Pons (tissue), 1 donor: ENCODE measurements around the gene CPT1C.

Experiments used
- DNase-seq: peaks from one replicate; pipeline ENCODE4 v3.0.0-alpha.2; 2016; ENCODE audit warnings: low spot score

Gene CPT1C

GRCh38 chr19:49758292-49758691, 67.4 kb downstream of the CPT1C start:
- DNase-seq, result no peak

- DNase-seq, result no peak
Observed at GRCh38 chr19:49761249-49761624, 70.3 kb downstream of the CPT1C start.

GRCh38 chr19:49761625-49762311, 70.9 kb downstream of the CPT1C start:
- DNase-seq, result no peak

- no peak for DNase-seq
Observed at GRCh38 chr19:49763230-49763629, 72.3 kb downstream of the CPT1C start, which contains the start of gene TSKS. TSKS (minus strand) TSS chr19:49763306; CDS start chr19:49763247, 59 bp downstream.
